GM21576 (cell line): ENCODE measurements around the gene MRTFA.
"Not testable (repeated sequence)": the region's sequence is repeated elsewhere in the genome, so short reads cannot be mapped to it uniquely, and the experiment has no call there.

Experiments used
- ATAC-seq: cut with Tn5 transposase; IDR thresholded peaks from one replicate; pipeline ENCODE4 v1.9.1; 2021; ENCODE audit warnings: mild to moderate bottlenecking, moderate library complexity; ENCODE audit not compliant: unreplicated experiment

The MRTFA gene

GRCh38 chr22:40560551-40560950, 76.0 kb downstream of the MRTFA start:
- ATAC-seq, result no peak

GRCh38 chr22:40557972-40558371, 78.5 kb downstream of the MRTFA start:
- ATAC-seq, result no peak

GRCh38 chr22:40556641-40557040, 79.9 kb downstream of the MRTFA start:
- no peak for ATAC-seq

- not testable (repeated sequence) for ATAC-seq
Observed at GRCh38 chr22:40554023-40554422, 82.5 kb downstream of the MRTFA start.

GRCh38 chr22:40553014-40553554, 83.4 kb downstream of the MRTFA start:
- no peak for ATAC-seq

GRCh38 chr22:40552070-40552469, 84.4 kb downstream of the MRTFA start:
- ATAC-seq, result no peak

- ATAC-seq, result no peak
Observed at GRCh38 chr22:40547729-40548143, 88.8 kb downstream of the MRTFA start.

GRCh38 chr22:40544758-40545157, 91.8 kb downstream of the MRTFA start:
- ATAC-seq, result no peak

GRCh38 chr22:40542821-40543540, 93.5 kb downstream of the MRTFA start:
- ATAC-seq, result no peak

GRCh38 chr22:40541300-40541699, 95.2 kb downstream of the MRTFA start:
- ATAC-seq, result no peak

GRCh38 chr22:40540265-40540664, 96.3 kb downstream of the MRTFA start:
- no peak for ATAC-seq

- ATAC-seq, result not testable (repeated sequence)
Observed at GRCh38 chr22:40536149-40536548, 100.4 kb downstream of the MRTFA start.

- ATAC-seq, result no peak
Observed at GRCh38 chr22:40535642-40536041, 100.9 kb downstream of the MRTFA start.

- ATAC-seq, result no peak
Observed at GRCh38 chr22:40535189-40535512, 101.4 kb downstream of the MRTFA start.

- ATAC-seq, result no peak
Observed at GRCh38 chr22:40534379-40535188, 101.9 kb downstream of the MRTFA start.

GRCh38 chr22:40533712-40534378, 102.7 kb downstream of the MRTFA start:
- no peak for ATAC-seq

GRCh38 chr22:40531951-40532900, 104.3 kb downstream of the MRTFA start:
- ATAC-seq, result no peak

GRCh38 chr22:40530391-40530790, 106.1 kb downstream of the MRTFA start:
- not testable (repeated sequence) for ATAC-seq

- no peak for ATAC-seq
Observed at GRCh38 chr22:40529821-40530220, 106.7 kb downstream of the MRTFA start.

GRCh38 chr22:40526960-40527359, 109.6 kb downstream of the MRTFA start:
- no peak for ATAC-seq
